Tibial nerve (tissue), 4 donors: ENCODE results near the gene SLC51B.

ENCODE experiments used
- EP300 ChIP-seq, 2 donors: sonication (generic); formaldehyde crosslinking; IDR thresholded peaks; one replicate each; pipeline ENCODE4 v1.6.1; 2017; ENCODE audit warnings: antibody characterized with exemption in 2 of 2, mild to moderate bottlenecking in 1 of 2
- POLR2A ChIP-seq, 2 donors: fragments of 450-650 bp; IDR thresholded peaks; one replicate each; pipeline ENCODE4 v1.6.1; 2017; ENCODE audit warnings: antibody characterized with exemption in 2 of 2, mild to moderate bottlenecking in 2 of 2, moderate library complexity in 2 of 2
- TF ChIP-seq, protein P1 (sequence below), 5 experiments: fragments of 200-600 bp in 3 of 5; fragments of 450-650 bp in 2 of 5; sonication (generic) in 3 of 5; IDR thresholded peaks; one replicate each; pipeline ENCODE4 v1.5.1; 2016 to 2019; ENCODE audit warnings: antibody characterized with exemption in 5 of 5, mild to moderate bottlenecking in 3 of 5, moderate library complexity in 2 of 5

DNA sequence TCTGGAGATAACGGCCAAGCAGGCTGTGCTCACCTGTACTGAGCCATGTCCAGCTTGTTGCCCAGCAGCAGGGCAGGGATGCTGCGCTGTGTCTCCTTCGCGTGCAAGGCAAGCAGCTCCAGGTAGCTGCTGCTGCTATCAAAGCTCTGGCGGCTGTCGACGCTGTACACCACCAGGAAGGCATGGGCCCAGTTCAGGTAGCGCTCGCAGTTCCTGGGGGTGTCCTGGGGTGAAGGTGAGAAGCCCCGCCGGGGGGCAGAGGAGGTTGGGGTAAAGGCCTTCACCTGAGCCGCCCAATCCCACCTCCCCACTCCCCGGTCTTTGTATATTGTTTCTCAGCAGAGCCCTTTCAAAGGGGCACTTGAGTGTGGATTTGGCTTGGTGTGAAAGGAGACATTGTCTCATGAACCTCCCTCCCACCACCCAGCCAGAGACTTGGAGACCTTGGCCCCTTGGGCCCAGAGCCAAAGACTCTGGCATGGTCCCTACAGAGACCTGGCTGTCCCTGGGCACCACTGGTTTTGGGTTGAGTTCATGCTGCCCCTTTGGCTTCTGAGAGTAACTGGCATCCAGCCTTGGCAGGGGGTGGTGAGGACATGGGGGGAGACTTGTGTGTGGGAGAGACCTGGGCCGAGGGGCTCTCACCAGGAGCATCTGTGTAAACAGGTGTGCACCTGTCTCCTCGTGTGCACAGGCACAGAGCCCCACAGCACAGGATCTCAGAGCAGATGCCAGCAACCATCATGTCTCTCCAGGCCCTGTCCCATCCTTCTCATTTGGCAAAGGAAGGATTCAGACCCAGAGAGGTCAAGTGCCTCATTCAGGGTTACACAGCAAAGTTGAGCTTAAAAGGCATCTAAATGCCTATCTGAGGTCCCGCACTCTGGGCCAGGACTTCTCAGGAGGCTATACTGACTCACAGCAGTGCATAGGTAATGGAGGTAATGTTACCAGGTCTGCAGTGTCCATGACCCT lies 13.5 kb downstream of the SLC51B start:
- TF ChIP-seq, protein P1, sequence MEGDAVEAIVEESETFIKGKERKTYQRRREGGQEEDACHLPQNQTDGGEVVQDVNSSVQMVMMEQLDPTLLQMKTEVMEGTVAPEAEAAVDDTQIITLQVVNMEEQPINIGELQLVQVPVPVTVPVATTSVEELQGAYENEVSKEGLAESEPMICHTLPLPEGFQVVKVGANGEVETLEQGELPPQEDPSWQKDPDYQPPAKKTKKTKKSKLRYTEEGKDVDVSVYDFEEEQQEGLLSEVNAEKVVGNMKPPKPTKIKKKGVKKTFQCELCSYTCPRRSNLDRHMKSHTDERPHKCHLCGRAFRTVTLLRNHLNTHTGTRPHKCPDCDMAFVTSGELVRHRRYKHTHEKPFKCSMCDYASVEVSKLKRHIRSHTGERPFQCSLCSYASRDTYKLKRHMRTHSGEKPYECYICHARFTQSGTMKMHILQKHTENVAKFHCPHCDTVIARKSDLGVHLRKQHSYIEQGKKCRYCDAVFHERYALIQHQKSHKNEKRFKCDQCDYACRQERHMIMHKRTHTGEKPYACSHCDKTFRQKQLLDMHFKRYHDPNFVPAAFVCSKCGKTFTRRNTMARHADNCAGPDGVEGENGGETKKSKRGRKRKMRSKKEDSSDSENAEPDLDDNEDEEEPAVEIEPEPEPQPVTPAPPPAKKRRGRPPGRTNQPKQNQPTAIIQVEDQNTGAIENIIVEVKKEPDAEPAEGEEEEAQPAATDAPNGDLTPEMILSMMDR (IDR thresholded peaks at IDR 0.05) = no peak
- no peak for TF ChIP-seq POLR2A (IDR thresholded peaks at IDR 0.05)
- no peak for TF ChIP-seq EP300 (IDR thresholded peaks at IDR 0.05)
